GM06990 (cell line): ENCODE results near the gene VPS18.
"Not testable (repeated sequence)": the region's sequence is repeated elsewhere in the genome, so short reads cannot be mapped to it uniquely, and the experiment has no call there.

ENCODE experiments used
- DNase-seq: peaks from one replicate; pipeline ENCODE4 v3.0.0-alpha.2; 2011; ENCODE audit not compliant: insufficient read length; ENCODE audit errors: extremely low read depth
- H3K27me3 ChIP-seq: replicated peaks from 2 replicates; pipeline ENCODE4 v1.6.0; 2011; ENCODE audit warnings: low read length; ENCODE audit not compliant: control insufficient read depth, insufficient read depth
- H3K36me3 ChIP-seq: 2 replicates; pipeline ENCODE4 v1.5.1; 2011; ENCODE audit warnings: low read length; ENCODE audit not compliant: control insufficient read depth, insufficient read depth
- H3K4me3 ChIP-seq: replicated peaks from 2 replicates; pipeline ENCODE4 v1.5.1; 2011; ENCODE audit warnings: low read depth, mild to moderate bottlenecking, control low read depth, low read length
- CTCF ChIP-seq: IDR thresholded peaks from 2 replicates; pipeline ENCODE4 v1.5.1; 2011; ENCODE audit warnings: low read length, control low read depth, mild to moderate bottlenecking, inconsistent platforms; ENCODE audit not compliant: insufficient read depth, poor library complexity, severe bottlenecking

VPS18 gene

GRCh38 chr15:40855706-40856234 is 38.5 kb upstream of the VPS18 start:
- TF ChIP-seq CTCF, result no peak
- DNase-seq, result no peak
- no peaks in the 10 kb centered on the region for H3K36me3 ChIP-seq
- H3K27me3 ChIP-seq, result no peaks in the 10 kb centered on the region
- no peak overlapping the region for H3K4me3 ChIP-seq

GRCh38 chr15:40856746-40857145 is 37.5 kb upstream of the VPS18 start:
- no peak for DNase-seq
- Histone ChIP-seq H3K36me3 (no peaks in the 10 kb centered on the region), H3K27me3 (no peaks in the 10 kb centered on the region), H3K4me3 (no peak overlapping the region)
- no peak for TF ChIP-seq CTCF

DNA sequence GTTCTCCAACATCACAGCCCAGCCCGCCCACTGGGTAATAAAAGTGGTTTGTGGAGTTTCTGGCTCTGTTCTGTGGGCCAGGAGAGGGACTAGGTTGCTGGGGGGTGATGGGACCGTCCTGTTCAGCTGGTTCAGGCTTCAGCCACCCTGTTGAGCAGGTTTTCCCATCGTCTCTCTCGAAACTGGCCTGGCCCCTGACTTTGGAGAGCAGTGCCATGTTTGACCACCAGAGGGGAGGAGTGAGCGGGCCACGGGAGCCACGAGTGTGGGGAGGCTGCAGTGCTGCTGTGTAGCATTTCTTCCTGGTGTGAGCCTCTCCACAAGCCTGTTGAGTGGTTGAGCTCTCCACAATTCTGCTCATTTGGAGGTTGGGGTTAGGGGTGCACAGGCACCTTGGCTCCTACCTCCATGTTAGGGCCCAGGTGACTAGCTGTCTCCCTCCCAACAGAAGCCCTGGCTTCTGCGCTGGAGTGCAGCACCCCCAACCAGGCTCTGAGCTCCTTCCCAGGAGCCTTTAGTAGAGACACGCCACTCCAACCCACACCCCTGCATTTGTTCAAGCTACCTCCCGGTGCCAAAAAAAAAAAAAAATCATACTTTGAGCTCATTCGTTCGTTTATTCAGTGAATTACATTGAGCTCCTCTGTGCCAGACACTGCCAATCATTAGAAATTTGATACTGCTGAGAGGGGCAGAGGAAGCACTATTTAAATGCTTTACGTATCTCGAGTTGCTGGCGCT is 36.5 kb upstream of the VPS18 start:
- Histone ChIP-seq H3K36me3 (no peaks in the 10 kb centered on the region), H3K4me3 (no peak overlapping the region), H3K27me3 (no peaks in the 10 kb centered on the region)
- DNase-seq, result peak; percentile 75
- peak; percentile 96 for TF ChIP-seq CTCF

DNA sequence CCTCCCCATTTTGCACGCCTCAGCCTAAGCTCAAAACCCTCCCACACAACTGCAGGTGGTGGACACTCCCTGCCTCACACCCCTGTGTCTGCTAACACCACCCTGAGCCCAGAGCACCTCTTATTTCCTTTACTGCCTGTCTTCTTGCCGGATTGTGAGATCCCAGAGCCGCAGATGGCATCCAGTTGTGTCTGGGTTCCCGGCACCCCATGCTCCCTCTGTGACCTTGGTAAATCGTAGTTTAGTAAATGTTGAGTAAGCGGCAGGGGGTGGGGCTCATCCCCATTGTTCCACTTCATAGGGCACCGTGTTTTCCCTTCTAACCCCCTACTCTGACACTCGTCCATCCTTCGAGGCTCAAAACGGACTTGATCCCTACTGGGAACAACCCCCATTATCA is 35.5 kb upstream of the VPS18 start:
- H3K27me3 ChIP-seq, result no peaks in the 10 kb centered on the region

DNA sequence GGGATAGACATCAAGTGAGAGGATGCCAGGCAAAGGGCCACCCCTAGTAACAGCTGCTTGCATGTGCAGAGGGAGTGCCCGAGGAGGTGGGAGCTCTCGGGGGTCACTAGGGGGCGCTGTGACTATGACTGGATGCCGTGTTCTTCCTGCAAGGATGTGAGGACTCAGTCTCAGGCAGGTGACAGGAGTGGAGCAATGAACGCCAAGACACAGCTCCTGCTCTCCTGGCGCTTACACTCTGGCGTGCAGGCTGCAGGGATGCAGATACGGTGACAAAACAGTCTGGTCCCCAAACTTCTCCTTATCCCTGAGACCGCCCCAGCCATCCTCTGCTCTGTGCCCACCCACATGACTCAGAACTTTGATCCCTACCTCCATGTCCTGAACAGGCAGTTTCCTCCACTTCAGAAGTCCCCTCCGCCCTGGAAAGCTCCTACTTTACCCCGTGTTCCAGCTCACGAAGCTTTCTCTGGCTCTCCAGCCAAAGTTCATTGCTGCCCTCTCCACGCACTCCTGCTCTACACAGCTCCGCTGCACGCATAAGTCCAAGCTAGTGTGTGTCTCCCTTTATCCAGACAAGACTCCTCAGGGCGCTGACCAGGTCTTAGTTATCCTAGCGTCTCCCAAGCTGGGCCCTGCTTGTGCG is 34.9 kb upstream of the VPS18 start:
- H3K4me3 ChIP-seq, result no peak overlapping the region
- no peaks in the 10 kb centered on the region for H3K36me3 ChIP-seq
- DNase-seq, result peak; percentile 67
- H3K27me3 ChIP-seq, result no peaks in the 10 kb centered on the region
- peak; percentile 95 for TF ChIP-seq CTCF

More for the DNA sequence above, 35.5 kb upstream of the VPS18 start:
- no peak for DNase-seq
- Histone ChIP-seq H3K4me3 (no peak overlapping the region), H3K36me3 (no peaks in the 10 kb centered on the region)
- no peak for TF ChIP-seq CTCF

DNA sequence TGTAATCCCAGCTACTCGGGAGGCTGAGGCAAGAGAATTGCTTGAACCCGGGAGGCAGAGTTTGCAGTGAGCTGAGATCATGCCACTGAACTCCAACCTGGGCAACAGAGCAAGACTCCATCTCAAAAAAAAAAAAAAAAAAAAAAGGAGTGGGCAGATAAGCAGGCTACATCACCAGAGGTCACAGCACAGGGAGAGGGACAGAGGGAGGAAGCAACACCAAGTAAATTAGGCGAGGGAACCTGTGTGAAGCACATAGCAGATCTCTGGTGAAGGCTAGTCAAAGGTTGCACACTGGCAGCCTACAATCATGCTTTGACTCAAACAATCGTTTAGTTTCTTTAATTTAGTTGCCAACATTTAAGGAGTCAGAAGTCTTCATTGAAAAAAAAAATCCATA is 33.1 kb upstream of the VPS18 start:
- not testable (repeated sequence) for H3K4me3 ChIP-seq, H3K27me3 ChIP-seq, H3K36me3 ChIP-seq, DNase-seq
